Effector CD8-positive, alpha-beta T cell (primary cell): Measurements from ENCODE around the gene GALT.

Experiments
- DNase-seq: peaks from one replicate; lab custom pipeline; 2025; lab: John Stamatoyannopoulos, UW

The GALT gene

GRCh38 chr9:34684145-34684544 lies 37.7 kb downstream of the GALT start:
- no peak for DNase-seq

DNA sequence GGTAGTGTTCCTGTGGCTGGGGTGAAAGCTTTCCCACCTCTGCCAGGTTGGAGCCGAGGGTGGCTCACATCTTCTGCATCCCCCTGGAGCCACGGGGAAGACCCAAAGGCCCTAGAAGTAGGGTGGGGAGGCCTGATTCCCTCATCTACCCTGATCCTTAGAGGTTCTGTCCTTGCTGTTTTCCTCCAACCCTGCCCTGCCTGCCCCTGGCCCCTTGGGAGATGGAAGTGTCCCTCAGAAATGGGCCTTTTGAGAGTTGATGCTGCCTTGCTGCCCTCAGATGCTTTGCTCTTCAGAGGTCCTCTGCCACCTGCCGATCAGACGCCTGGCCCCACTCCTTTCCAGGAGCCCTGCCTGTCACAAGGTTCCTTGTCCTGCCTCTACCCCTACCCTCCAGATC lies 38.3 kb downstream of the GALT start:
- DNase-seq, result no peak

GRCh38 chr9:34685591-34685990 lies 39.1 kb downstream of the GALT start:
- no peak for DNase-seq

GRCh38 chr9:34686231-34686630 lies 39.8 kb downstream of the GALT start:
- DNase-seq, result no peak

DNA sequence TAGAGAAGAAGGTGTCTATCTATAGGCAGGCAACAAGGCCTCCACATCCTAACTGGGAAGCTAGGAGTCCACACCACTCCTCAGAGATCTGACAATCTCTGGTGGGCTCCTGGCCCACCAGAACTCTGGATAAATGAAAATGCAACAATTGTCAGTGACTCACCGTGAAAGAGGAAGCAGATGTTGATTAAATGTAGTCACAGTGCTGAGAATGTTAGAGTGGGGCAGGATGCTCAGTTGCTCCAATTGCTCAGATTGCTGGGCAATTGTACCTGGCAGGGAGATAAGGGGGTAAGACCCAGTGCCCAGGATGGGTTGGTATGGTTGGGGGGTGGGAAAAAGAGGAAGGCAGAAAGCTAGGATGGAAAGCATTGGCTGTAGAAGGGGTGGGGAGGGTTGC lies 40.3 kb downstream of the GALT start:
- no peak for DNase-seq

DNA sequence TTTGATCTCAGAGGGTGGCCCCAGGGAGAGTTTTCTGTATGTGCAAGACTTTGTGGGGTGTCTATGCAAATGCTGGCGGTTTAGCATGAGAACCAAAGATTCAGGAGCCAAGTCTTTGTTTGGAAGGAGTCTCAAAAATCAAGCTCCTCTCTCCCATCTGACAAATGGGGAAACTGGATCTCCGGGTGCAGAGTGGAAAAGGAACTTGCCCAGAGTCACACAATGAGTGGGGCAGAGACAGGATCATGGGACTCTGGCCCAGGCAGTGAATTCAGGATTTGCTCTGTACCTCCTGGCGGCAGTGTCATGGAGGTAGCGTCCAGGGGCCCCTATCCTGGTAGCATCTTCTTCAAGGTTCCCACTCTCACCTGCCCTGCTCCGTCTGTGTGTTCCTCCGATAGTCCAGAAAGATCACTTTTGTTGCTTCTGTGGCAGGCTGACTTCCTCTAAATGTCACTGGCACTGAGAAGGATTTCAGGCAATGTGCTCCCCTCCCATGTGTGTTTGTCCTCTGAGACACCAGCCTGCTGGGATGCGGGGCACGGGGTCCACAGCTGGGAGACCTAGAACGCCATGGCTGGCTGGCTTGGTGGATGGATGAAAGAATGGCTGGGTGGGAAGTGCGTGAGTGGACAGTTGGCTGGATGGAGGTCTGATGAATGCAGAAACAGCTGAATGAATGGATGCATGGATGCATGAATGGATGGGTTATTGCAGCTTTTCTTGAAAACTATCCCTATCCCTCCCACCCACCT lies 41.0 kb downstream of the GALT start:
- no peak for DNase-seq

DNA sequence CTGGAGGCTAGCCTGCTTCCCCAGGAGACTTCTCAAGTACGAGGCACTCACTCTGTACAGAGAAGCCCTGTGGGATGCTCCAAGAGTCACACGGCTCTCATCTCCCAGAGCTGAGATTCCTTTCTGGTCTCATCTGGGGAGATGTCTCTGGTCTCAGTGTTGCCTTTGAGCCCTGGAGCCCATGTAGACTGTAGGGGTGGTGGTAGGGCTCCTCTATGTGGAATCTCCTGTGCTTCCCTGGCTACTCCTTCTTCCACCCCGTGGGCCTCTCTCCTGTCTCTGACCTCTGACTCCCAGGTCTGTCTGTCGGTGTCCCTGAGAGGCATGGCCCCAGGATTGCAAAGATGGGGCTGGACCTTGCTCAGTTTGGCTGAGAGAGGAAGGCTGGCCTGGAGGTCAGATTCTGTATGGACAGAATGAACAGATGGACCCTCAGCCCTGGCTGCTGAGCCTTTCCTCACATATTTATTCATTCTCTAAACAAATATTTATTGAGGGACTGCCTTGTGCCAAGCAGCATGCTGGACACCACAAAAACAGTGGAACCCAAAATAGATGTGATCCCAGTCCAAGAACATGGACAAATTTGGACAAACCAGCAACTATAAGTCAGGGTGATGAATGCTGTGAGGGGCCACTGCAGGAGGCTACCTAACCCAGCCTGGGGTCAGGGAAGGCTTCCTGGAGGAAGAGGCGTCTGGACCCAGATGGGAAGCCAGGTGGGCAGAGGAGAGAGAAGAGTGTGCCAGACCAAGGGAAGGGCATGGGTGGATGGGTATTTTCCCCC lies 42.0 kb downstream of the GALT start:
- no peak for DNase-seq

- no peak for DNase-seq
Measured at GRCh38 chr9:34689116-34689470, 42.6 kb downstream of the GALT start.

- DNase-seq, result no peak
Measured at GRCh38 chr9:34689512-34689911, 43.0 kb downstream of the GALT start.

GRCh38 chr9:34690983-34691935 lies 44.8 kb downstream of the GALT start, which contains the start of gene CCL19:
TSS of gene CCL19 (minus strand) at chr9:34691276. CDS start at chr9:34691139, 137 bp downstream.
- DNase-seq, result no peak

GRCh38 chr9:34691936-34692315 lies 45.5 kb downstream of the GALT start:
- DNase-seq, result no peak

GRCh38 chr9:34693560-34693959 lies 47.1 kb downstream of the GALT start:
- DNase-seq, result no peak

DNA sequence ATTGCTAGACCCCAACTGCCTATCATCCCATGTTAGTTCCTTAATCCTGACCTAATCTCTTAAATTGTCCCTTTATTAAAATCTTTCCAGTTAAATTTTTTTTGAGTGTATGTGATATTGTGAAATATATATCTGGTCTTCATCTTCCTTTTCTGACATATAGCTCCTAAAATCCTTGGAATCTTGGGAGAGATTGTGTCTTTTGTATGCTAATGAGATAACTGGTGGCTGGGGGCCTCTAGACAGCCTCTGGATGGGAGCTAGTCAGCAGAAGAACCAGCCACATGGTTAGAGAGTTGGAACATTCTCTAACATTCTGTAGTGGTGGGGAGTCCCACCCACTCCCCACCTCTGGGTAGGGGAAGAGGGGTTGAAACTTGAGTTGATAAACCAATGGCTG lies 48.3 kb downstream of the GALT start:
- DNase-seq, result no peak
